GM18909 (cell line): ENCODE measurements around the gene ANGPTL2.
"Not testable (repeated sequence)": the region's sequence is repeated elsewhere in the genome, so short reads cannot be mapped to it uniquely, and the experiment has no call there.

ENCODE experiments used
- ATAC-seq: cut with Tn5 transposase; IDR thresholded peaks from one replicate; pipeline ENCODE4 v1.9.1; 2021; ENCODE audit warnings: mild to moderate bottlenecking; ENCODE audit not compliant: unreplicated experiment, poor library complexity

The ANGPTL2 gene

DNA sequence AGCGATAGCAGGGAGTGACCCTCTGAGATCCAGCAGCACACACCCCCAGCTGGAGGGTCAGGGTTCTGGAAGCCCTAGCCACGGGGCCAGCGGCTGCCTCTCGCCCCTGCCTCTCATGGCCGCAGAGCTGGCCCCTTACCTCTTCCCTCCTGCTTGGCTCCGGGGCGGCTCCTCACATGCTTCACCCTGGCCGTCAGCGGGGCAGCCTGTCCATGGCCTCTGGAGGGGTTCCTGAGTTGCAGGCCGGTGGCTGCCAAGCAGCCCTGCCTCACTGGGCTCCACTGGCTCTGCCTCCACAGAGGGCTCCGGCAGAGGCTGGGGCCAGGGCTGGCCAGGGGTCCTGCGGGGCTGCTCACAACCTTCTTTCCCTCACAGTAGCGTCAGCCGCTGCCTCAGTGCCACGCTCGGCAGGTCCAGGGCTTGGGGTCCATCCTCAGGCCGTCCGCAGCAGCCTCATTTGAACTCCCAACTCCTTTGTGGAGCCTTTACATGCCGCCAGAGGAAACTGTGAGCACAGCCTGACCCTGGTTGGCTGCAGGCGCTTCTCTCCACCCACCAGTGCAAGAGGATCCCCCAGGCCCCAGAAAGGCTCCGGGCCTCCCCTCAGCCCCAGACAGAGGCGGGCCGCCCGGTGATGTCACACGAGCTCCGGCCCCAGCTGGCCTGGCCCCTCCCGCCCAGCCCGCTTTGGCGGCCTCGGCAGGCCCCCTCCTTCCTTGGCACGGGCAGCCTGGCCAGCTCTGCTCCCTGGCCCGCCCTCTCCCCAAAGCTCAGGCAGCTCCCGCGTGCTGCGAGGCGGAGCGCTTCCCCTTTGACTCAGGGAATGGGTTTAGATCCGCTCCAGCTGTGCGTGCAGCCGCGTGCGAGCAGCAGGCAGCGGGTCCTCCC lies at the start of gene ANGPTL2:
ANGPTL2 (minus strand) TSS at position 460 of the 888 bp plus-strand sequence. CDS start 13,904 bp downstream, outside the sequence.
- no peak for ATAC-seq

DNA sequence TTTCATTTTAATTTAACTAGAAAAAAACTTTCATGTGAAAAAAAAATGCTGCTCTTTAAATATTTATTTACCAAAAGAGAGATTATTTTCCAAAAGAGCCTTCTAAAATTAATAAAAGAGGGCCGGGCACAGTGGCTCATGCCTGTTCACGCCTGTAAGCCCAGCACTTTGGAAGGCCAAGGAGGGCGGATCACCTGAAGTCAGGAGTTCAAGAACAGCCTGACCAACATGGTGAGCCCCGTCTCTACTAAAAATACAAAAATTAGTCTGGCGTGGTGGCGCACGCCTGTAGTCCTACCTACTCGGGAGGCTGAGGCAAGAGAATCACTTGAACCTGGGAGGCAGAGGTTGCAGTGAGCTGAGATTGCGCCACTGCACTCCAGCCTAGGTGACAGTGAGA lies 48.9 kb upstream of the ANGPTL2 start:
- ATAC-seq = not testable (repeated sequence)

GRCh38 chr9:127170652-127171051 lies 48.2 kb upstream of the ANGPTL2 start:
- peak; percentile 45 for ATAC-seq

- ATAC-seq = no peak
These were observed 47.7 kb upstream of the ANGPTL2 start for GRCh38 chr9:127170103-127170502.

GRCh38 chr9:127169575-127169883 lies 47.1 kb upstream of the ANGPTL2 start:
- ATAC-seq = no peak

DNA sequence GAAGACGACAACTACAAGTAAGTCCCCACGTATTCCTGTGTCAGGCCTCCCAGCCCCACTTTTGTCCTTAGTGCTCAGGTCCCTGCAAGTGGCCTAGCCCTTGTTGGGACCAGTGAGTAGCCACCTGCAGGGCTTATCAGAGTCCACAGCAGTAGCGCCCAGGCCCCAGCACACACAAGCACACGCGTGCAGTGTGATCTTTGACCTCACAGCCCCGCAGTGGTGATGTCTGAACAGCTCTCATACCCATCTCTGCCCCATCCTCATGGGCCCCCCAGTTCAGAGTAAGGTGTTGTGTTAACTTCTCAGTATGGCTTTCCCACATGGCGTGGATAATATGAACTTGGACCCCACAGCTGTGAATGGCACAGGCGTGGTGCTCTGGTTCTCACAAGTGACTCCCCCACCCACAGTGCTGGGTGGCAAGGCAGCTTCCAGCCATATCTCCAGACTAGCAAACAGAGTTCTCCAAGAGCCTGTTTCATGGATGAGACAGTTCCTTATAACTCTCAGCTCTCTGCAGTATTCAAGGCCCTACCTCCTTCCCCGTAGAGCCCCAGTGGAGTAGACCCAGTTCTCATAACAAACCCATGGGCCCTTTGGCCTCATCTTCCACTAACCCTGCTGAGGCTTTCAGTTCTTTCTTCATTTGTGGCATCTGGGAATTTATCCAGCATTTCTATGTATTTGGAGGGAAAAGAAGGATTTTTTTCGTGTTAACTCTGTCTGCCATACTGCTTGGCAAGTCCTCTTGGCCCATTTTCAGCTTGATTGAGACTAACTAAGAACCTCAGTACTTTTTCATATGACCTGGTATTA lies 46.5 kb upstream of the ANGPTL2 start:
- ATAC-seq = no peak

DNA sequence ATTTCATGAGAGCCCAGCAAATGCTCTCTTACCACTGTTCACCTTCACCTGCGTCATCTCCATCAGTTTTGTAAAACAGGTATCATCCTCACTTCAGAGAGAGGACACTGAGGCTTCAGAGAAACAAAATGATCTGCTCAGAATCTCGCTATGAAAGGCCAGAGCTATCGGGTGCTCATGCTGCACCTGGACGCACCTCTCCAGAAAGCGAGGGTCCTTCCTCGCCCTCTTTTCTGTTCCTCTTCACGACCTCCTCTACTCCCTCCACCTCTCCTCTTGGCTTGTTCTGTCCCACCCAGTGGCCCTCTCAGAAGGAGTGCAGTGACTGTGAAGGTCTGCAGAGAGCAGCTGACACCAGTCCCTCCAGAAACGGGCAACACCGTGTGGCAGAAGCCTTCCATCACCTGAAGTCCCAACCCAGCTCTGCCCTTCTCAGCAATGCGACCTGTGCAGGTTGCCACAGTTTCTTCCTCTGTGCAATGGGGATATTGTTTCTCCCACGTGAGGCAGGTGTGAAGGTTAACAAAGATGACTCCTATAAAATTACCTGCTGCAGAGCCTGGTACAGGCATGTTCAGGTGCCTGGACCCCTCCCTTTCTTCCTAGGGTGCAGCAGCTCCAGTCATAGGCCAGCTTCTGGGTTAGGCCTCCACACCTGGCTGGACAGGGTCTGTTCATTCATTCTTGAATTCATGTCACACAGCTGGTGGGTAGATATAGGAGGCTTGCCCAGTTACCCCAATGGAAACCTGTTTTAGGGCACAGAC lies 45.3 kb upstream of the ANGPTL2 start:
- ATAC-seq = no peak

- peak; percentile 57 for ATAC-seq
These were observed 44.5 kb upstream of the ANGPTL2 start for GRCh38 chr9:127166651-127167524.

- ATAC-seq = no peak
These were observed 43.7 kb upstream of the ANGPTL2 start for GRCh38 chr9:127166111-127166510.

DNA sequence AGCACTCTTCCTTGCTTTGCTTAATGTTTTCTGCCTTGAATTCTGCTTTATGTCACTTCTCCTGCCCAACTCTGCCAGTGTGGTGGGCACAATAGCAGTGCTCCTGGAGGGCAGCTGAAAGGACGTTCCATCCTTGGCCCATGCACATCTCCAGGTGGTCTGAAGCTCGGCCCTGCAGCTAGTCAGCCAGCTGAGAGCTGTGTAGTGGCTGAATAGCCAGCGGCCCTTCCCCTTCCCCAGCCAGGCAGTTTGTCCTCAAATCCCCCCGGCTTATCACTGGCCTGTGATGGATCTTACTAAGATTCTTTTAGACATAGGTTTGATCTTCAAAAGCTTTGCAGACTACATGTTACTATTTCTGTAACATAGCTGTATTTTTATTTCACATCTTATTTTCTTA lies 42.7 kb upstream of the ANGPTL2 start:
- ATAC-seq = no peak

DNA sequence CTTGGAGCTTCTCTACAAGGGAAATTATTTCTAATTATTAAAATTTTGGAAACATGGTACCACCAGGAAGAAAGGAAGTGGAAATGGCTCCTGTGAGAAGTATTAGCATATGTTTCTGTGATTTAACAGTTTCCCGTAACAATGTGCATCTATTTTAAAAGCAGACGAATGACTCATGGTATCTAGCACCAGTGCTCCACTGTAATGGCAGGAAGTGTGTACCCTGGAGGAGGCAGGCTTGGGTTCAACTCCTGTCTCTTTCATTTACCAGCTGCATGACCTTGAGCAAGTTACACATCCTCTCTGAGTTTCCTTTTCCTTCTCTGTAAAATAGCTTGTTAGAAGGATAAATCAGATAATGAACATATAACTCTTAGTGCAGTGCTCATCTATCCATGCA lies 41.0 kb upstream of the ANGPTL2 start:
- ATAC-seq = no peak

DNA sequence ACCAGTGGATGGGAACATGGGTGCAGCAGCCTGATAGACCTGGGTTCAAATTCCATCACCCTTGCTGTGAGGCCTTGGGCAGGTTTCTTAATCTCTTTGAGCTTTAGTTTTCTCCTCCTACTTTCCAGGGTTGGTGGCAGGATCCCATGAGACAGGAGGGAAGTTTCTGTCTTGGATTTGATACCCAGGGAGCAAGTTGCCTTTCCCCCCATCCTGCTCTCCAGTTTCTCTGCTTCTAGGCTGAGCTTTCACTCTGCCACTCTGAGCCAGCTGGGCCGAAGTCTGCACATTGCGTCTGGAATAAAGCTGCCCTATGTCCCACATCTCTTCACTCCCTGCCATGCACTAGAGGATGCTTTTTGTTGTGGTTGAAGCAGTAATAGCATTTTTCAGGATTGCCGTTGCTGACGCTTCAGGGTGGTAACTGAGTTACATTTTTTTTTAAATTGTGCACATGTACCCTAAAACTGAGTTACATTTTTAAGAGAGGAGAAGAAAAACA lies 40.5 kb upstream of the ANGPTL2 start:
- no peak for ATAC-seq

DNA sequence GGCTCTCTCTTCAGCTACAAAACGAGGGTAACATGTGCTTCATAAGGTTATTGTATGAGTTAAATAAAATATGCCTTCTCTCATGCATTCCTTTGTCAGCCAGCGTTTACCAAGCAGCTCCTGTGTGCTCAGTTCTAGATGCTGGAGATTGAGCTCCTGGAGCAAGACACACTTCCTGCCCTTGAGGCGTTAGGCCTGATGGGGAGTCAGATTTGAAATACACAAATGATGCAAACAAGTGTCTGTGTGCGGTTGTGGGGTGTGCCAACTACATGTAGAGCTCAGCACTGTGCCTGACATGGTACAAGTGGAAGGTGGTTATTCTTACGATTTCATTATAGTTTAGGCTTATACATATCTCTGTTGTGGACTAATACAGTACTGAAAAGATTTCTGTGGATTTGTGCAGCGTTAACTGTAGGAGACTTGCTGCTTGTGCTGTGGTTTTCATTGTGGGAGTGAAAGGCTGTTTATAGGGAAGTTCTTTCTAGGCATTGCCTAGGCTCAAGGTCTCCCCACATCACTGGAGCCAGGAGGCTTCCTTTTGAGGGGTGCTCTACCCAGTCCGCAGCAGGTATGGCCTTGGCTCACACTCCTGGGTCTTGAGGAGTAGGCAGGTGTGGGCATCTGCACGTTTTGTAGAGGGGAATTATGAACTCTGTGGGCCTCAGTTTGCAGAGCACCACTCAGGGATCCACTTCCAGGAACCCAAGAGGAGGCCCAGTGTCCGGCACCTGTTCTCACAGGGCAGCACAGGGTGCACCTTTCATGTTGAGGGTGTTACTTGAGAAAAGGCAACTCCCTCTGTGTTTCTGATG lies 39.8 kb upstream of the ANGPTL2 start:
- no peak for ATAC-seq

- ATAC-seq = no peak
These were observed 38.7 kb upstream of the ANGPTL2 start for GRCh38 chr9:127161081-127161624.

DNA sequence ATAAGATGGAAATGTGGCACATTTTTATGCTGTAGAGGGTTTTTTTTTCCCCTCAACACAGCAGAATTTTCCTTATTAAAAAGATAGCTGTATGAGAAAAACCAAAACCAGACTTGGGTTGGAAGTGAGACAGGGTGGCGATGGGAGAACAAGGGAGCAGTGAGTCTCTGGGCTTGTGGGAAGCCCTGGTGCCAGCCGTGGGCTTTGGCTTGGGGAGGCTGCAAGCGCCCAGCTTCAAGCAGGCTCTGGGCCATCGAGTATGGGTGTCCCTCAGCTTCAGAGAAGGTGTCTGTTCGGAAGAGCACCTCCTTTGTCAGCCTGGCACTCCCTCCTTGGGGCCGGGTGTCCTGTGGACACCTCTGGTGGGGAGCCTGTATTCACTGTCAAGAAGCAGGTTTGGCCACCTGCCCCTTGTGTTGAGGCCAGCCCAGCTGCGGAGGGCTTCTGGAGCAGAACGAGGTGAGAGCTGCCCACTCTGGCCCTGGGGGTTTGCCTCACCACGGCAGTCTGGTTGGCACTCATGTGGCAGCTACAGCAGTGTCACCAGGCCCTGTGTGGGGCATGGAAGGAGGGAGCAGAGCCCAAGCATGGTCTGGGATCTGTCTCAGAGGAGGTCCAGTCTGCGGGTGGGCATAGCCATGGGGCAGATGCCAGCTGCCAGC lies 37.6 kb upstream of the ANGPTL2 start:
- ATAC-seq = no peak

- ATAC-seq = no peak
These were observed 36.9 kb upstream of the ANGPTL2 start for GRCh38 chr9:127159325-127159801.

GRCh38 chr9:127158786-127159324 lies 36.4 kb upstream of the ANGPTL2 start:
- ATAC-seq = no peak
